DND-41 (cell line): ENCODE measurements around the gene BARHL2.
A peak's percentile ranks its signal among the peaks of the same experiment; 100 is the strongest.

ENCODE experiments used
- ATAC-seq: fragments of 200-7000 bp; cut with Tn5 transposase; 3 replicates; pipeline ENCODE4 v1.9.1; 2021; ENCODE audit warnings: low read depth; ENCODE audit not compliant: insufficient read depth
- DNase-seq: peaks from one replicate; pipeline ENCODE4 v3.0.0-alpha.2; 2020
- H2AFZ ChIP-seq: 2 replicates; pipeline ENCODE4 v1.6.0; 2012; ENCODE audit warnings: low read depth, low read length
- H3K27ac ChIP-seq: 2 replicates; pipeline ENCODE4 v1.5.1; 2012; ENCODE audit warnings: low read length, inconsistent platforms
- H3K27me3 ChIP-seq: fragments of 200-600 bp; sonication (generic); 2 replicates; pipeline ENCODE4 v1.6.0; 2012; ENCODE audit warnings: low read length, mild to moderate bottlenecking, inconsistent platforms; ENCODE audit not compliant: insufficient read depth, poor library complexity
- H3K36me3 ChIP-seq: 2 replicates; pipeline ENCODE4 v1.5.1; 2012; ENCODE audit warnings: low read length, inconsistent platforms; ENCODE audit not compliant: insufficient read depth
- H3K4me1 ChIP-seq: 2 replicates; pipeline ENCODE4 v1.5.1; 2012; ENCODE audit warnings: mild to moderate bottlenecking, low read length; ENCODE audit not compliant: insufficient read depth
- H3K4me2 ChIP-seq: 2 replicates; pipeline ENCODE4 v1.6.0; 2012; ENCODE audit warnings: mild to moderate bottlenecking, moderate library complexity, low read length, inconsistent platforms; ENCODE audit not compliant: insufficient read depth
- H3K4me3 ChIP-seq, 2 experiments: fragments of 200-600 bp in 1 of 2; shearing (Covaris generic) in 1 of 2; 2 replicates each; pipeline ENCODE4 v1.5.1; 2012 to 2016; ENCODE audit warnings: inconsistent platforms in 2 of 2, low read length in 2 of 2, mild to moderate bottlenecking in 2 of 2, low read depth in 1 of 2, moderate library complexity in 1 of 2
- H3K79me2 ChIP-seq: 2 replicates; pipeline ENCODE4 v1.6.0; 2012; ENCODE audit warnings: low read length, inconsistent platforms; ENCODE audit not compliant: insufficient read depth
- H3K9ac ChIP-seq: 2 replicates; pipeline ENCODE4 v1.6.0; 2012; ENCODE audit warnings: low read depth, mild to moderate bottlenecking, inconsistent platforms, low read length, moderate library complexity
- H3K9me3 ChIP-seq: 2 replicates; pipeline ENCODE4 v1.5.1; 2012; ENCODE audit warnings: low read length, moderate library complexity, mild to moderate bottlenecking, inconsistent platforms; ENCODE audit not compliant: insufficient read depth, severe bottlenecking
- H4K20me1 ChIP-seq: 2 replicates; pipeline ENCODE4 v1.6.0; 2012; ENCODE audit warnings: low read length; ENCODE audit not compliant: insufficient read depth
- EZH2 ChIP-seq: IDR thresholded peaks from 3 replicates; pipeline ENCODE4 v1.6.1; 2012; ENCODE audit warnings: borderline replicate concordance, low read depth, mild to moderate bottlenecking, moderate library complexity, low read length, inconsistent platforms; ENCODE audit not compliant: severe bottlenecking
- TF ChIP-seq, protein P1 (sequence below): IDR thresholded peaks from 2 replicates; pipeline ENCODE4 v1.5.1; 2012; ENCODE audit warnings: borderline replicate concordance, low read length, moderate library complexity, mild to moderate bottlenecking; ENCODE audit not compliant: poor library complexity, severe bottlenecking; ENCODE audit errors: extremely low read depth

BARHL2 gene

GRCh38 chr1:90710579-90711536 lies 6.2 kb downstream of the BARHL2 start:
- Histone ChIP-seq H3K4me1 (no peaks in the 10 kb centered on the region), H4K20me1 (no peaks in the 10 kb centered on the region), H3K9me3 (no peaks in the 10 kb centered on the region), H3K9ac (no peak overlapping the region), H3K4me2 (no peak overlapping the region), H3K4me3 (no peak overlapping the region), H3K36me3 (no peaks in the 10 kb centered on the region), H2AFZ (no peak overlapping the region), H3K79me2 (no peaks in the 10 kb centered on the region), H3K27me3 (no peaks in the 10 kb centered on the region), H3K27ac (no peak overlapping the region)
- TF ChIP-seq, protein P1, sequence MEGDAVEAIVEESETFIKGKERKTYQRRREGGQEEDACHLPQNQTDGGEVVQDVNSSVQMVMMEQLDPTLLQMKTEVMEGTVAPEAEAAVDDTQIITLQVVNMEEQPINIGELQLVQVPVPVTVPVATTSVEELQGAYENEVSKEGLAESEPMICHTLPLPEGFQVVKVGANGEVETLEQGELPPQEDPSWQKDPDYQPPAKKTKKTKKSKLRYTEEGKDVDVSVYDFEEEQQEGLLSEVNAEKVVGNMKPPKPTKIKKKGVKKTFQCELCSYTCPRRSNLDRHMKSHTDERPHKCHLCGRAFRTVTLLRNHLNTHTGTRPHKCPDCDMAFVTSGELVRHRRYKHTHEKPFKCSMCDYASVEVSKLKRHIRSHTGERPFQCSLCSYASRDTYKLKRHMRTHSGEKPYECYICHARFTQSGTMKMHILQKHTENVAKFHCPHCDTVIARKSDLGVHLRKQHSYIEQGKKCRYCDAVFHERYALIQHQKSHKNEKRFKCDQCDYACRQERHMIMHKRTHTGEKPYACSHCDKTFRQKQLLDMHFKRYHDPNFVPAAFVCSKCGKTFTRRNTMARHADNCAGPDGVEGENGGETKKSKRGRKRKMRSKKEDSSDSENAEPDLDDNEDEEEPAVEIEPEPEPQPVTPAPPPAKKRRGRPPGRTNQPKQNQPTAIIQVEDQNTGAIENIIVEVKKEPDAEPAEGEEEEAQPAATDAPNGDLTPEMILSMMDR, result no peak
- TF ChIP-seq EZH2, result no peak
- DNase-seq, result no peak
- 0 out of 3 replicates have a peak, but pooled peaks have one; percentile 24 for ATAC-seq

DNA sequence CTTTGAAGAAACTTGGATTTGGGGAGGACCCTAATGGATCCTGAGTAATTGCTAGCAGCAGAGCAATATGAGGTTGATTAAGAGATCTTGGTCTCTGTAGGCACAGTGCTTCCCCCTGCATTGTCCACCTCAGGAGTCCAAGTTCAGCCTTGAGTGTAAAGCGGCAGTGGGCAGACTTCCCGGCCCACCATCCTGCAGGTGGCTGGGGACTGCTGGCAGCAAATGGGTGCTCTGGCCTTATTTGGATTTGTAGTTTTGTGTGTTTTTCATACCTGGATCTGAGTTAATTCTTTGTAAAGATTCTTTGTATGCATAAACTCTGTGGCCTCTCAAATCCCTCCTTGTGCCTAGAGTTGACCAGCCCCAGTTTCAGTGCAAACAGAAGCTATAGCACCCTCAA lies 7.6 kb downstream of the BARHL2 start:
- no peak overlapping the region for H3K9ac ChIP-seq
- H3K4me2 ChIP-seq, result no peak overlapping the region
- no peaks in the 10 kb centered on the region for H3K79me2 ChIP-seq
- no peaks in the 10 kb centered on the region for H3K9me3 ChIP-seq
- H3K4me3 ChIP-seq, result no peak overlapping the region
- no peaks in the 10 kb centered on the region for H3K4me1 ChIP-seq
- H4K20me1 ChIP-seq, result no peaks in the 10 kb centered on the region
- no peak for TF ChIP-seq EZH2
- TF ChIP-seq, protein P1, result no peak
- no peaks in the 10 kb centered on the region for H3K36me3 ChIP-seq
- DNase-seq (no peak), ATAC-seq (no peak)
- H2AFZ ChIP-seq, result no peak overlapping the region
- H3K27me3 ChIP-seq, result no peaks in the 10 kb centered on the region
- no peak overlapping the region for H3K27ac ChIP-seq

- no peak for TF ChIP-seq EZH2
- TF ChIP-seq, protein P1, result no peak
- no peaks in the 10 kb centered on the region for H3K9me3 ChIP-seq
- H3K27ac ChIP-seq, result no peak overlapping the region
- no peaks in the 10 kb centered on the region for H4K20me1 ChIP-seq
- H3K9ac ChIP-seq, result no peak overlapping the region
- no peak for DNase-seq
- no peak for ATAC-seq
- H3K4me2 ChIP-seq, result no peak overlapping the region
- no peaks in the 10 kb centered on the region for H3K36me3 ChIP-seq
- H2AFZ ChIP-seq, result no peak overlapping the region
- no peak overlapping the region for H3K4me3 ChIP-seq
- H3K79me2 ChIP-seq, result no peaks in the 10 kb centered on the region
- H3K4me1 ChIP-seq, result no peaks in the 10 kb centered on the region
- no peaks in the 10 kb centered on the region for H3K27me3 ChIP-seq
Observed at GRCh38 chr1:90708826-90709225, 8.3 kb downstream of the BARHL2 start.
